ENCODE measurements around the gene CERK.
"Not testable (repeated sequence)": the region's sequence is repeated elsewhere in the genome, so short reads cannot be mapped to it uniquely, and the experiment has no call there.

The CERK gene

GRCh38 chr22:46737976-46738646 lies at the start of gene CERK:
CERK (minus strand) TSS chr22:46738252; CDS start chr22:46738148, 104 bp downstream.
- no peak for DNase-seq (ENCODE audit: low spot score)

GRCh38 chr22:46783721-46784120 lies 45.7 kb upstream of the CERK start:
- no peak for DNase-seq (ENCODE audit: low spot score)

- DNase-seq (ENCODE audit: low spot score): not testable (repeated sequence)
Measured at GRCh38 chr22:46782200-46782599, 44.1 kb upstream of the CERK start.

GRCh38 chr22:46781291-46781690 lies 43.2 kb upstream of the CERK start:
- DNase-seq (ENCODE audit: low spot score): no peak

GRCh38 chr22:46780453-46780852 lies 42.4 kb upstream of the CERK start:
- DNase-seq (ENCODE audit: low spot score): no peak

GRCh38 chr22:46779651-46780050 lies 41.6 kb upstream of the CERK start:
- no peak for DNase-seq (ENCODE audit: low spot score)

- no peak for DNase-seq (ENCODE audit: low spot score)
Measured at GRCh38 chr22:46779023-46779422, 41.0 kb upstream of the CERK start.

- no peak for DNase-seq (ENCODE audit: low spot score)
Measured at GRCh38 chr22:46777609-46777970, 39.5 kb upstream of the CERK start.

GRCh38 chr22:46776876-46777608 lies 39.0 kb upstream of the CERK start:
- no peak for DNase-seq (ENCODE audit: low spot score)

GRCh38 chr22:46775850-46776826 lies 38.1 kb upstream of the CERK start:
- no peak for DNase-seq (ENCODE audit: low spot score)

GRCh38 chr22:46774980-46775849 lies 37.2 kb upstream of the CERK start:
- no peak for DNase-seq (ENCODE audit: low spot score)

GRCh38 chr22:46774253-46774979 lies 36.4 kb upstream of the CERK start:
- no peak for DNase-seq (ENCODE audit: low spot score)

GRCh38 chr22:46773076-46773475 lies 35.0 kb upstream of the CERK start:
- no peak for DNase-seq (ENCODE audit: low spot score)

- no peak for DNase-seq (ENCODE audit: low spot score)
Measured at GRCh38 chr22:46770726-46771125, 32.7 kb upstream of the CERK start.

GRCh38 chr22:46770151-46770641 lies 32.1 kb upstream of the CERK start:
- DNase-seq (ENCODE audit: low spot score): no peak

GRCh38 chr22:46769706-46770105 lies 31.7 kb upstream of the CERK start:
- DNase-seq (ENCODE audit: low spot score): no peak

GRCh38 chr22:46769191-46769675 lies 31.2 kb upstream of the CERK start:
- DNase-seq (ENCODE audit: low spot score): peak; percentile 22

- no peak for DNase-seq (ENCODE audit: low spot score)
Measured at GRCh38 chr22:46767249-46767985, 29.4 kb upstream of the CERK start.

GRCh38 chr22:46766611-46767010 lies 28.6 kb upstream of the CERK start:
- DNase-seq (ENCODE audit: low spot score): no peak

Data from SW480 (cell line).